NCI-H82 treated with DMSO at 0.1 percent for 48 hours (cell line): ENCODE data around the gene DMBT1.
A peak's percentile ranks its signal among the peaks of the same experiment; 100 is the strongest.

ENCODE experiments used
- DNase-seq: peaks from one replicate; lab custom pipeline; 2025; ENCODE audit not compliant: unreplicated experiment; lab: John Stamatoyannopoulos, UW

The DMBT1 gene

GRCh38 chr10:122548407-122549085 lies 12.0 kb upstream of the DMBT1 start:
- DNase-seq, result no peak

GRCh38 chr10:122549636-122550035 lies 10.9 kb upstream of the DMBT1 start:
- no peak for DNase-seq

- no peak for DNase-seq
Measured at GRCh38 chr10:122550427-122550826, 10.1 kb upstream of the DMBT1 start.

- no peak for DNase-seq
Measured at GRCh38 chr10:122550983-122551382, 9.6 kb upstream of the DMBT1 start.

GRCh38 chr10:122551450-122551849 lies 9.1 kb upstream of the DMBT1 start:
- DNase-seq, result no peak

- DNase-seq, result no peak
Measured at GRCh38 chr10:122553341-122553740, 7.2 kb upstream of the DMBT1 start.

- no peak for DNase-seq
Measured at GRCh38 chr10:122554131-122555036, 6.2 kb upstream of the DMBT1 start.

- DNase-seq, result peak; percentile 42
Measured at GRCh38 chr10:122555442-122555841, 5.1 kb upstream of the DMBT1 start.

- DNase-seq, result no peak
Measured at GRCh38 chr10:122557516-122557915, 3.0 kb upstream of the DMBT1 start.

- DNase-seq, result no peak
Measured at GRCh38 chr10:122558452-122558851, 2.1 kb upstream of the DMBT1 start.

GRCh38 chr10:122559228-122559627 lies 1.3 kb upstream of the DMBT1 start:
- DNase-seq, result no peak

- DNase-seq, result no peak
Measured at GRCh38 chr10:122561212-122561611, 658 bp downstream of the DMBT1 start.

- no peak for DNase-seq
Measured at GRCh38 chr10:122561792-122562191, 1.2 kb downstream of the DMBT1 start.

- DNase-seq, result no peak
Measured at GRCh38 chr10:122564980-122565379, 4.4 kb downstream of the DMBT1 start.

- DNase-seq, result peak; percentile 85
Measured at GRCh38 chr10:122565766-122566206, 5.2 kb downstream of the DMBT1 start.

- DNase-seq, result no peak
Measured at GRCh38 chr10:122566632-122567031, 6.1 kb downstream of the DMBT1 start.

GRCh38 chr10:122567056-122567660 lies 6.6 kb downstream of the DMBT1 start:
- DNase-seq, result no peak

GRCh38 chr10:122568551-122568950 lies 8.0 kb downstream of the DMBT1 start:
- DNase-seq, result no peak

GRCh38 chr10:122570920-122571319 lies 10.4 kb downstream of the DMBT1 start:
- DNase-seq, result no peak

GRCh38 chr10:122571892-122572291 lies 11.3 kb downstream of the DMBT1 start:
- DNase-seq, result no peak

GRCh38 chr10:122575776-122576175 lies 15.2 kb downstream of the DMBT1 start:
- DNase-seq, result no peak

- DNase-seq, result no peak
Measured at GRCh38 chr10:122576291-122576690, 15.7 kb downstream of the DMBT1 start.
